ENCODE measurements around the gene SEPTIN10.

DNA sequence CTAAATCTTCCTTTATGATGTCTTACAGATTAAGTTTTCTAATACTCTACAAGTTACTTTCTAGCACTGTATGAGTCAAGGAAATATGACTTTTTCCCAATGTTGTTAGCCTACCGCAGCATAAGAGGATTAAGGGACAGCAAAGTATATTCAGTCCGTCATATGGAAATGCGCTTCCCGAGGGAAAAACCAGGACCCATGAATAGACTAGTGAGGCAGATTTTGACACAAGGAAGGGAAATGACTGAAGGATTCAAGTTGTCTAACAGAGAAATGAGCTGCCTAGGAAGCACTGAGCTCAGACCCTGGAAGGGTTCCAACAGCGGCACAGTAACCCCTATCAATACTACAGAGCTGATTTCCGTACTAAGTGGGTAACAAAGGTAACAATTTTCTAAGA, 12.0 kb downstream of the SEPTIN10 start:
- TF ChIP-seq, protein P1, sequence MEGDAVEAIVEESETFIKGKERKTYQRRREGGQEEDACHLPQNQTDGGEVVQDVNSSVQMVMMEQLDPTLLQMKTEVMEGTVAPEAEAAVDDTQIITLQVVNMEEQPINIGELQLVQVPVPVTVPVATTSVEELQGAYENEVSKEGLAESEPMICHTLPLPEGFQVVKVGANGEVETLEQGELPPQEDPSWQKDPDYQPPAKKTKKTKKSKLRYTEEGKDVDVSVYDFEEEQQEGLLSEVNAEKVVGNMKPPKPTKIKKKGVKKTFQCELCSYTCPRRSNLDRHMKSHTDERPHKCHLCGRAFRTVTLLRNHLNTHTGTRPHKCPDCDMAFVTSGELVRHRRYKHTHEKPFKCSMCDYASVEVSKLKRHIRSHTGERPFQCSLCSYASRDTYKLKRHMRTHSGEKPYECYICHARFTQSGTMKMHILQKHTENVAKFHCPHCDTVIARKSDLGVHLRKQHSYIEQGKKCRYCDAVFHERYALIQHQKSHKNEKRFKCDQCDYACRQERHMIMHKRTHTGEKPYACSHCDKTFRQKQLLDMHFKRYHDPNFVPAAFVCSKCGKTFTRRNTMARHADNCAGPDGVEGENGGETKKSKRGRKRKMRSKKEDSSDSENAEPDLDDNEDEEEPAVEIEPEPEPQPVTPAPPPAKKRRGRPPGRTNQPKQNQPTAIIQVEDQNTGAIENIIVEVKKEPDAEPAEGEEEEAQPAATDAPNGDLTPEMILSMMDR (IDR thresholded peaks at IDR 0.05): no peak
- TF ChIP-seq POLR2A (IDR thresholded peaks at IDR 0.05): no peak

Measured in ovary (tissue), 3 donors.